DND-41 (cell line): Measurements from ENCODE around the gene PALD1.

Experiments
- ATAC-seq: fragments of 200-7000 bp; cut with Tn5 transposase; 3 replicates; pipeline ENCODE4 v1.9.1; 2021; ENCODE audit warnings: low read depth; ENCODE audit not compliant: insufficient read depth
- DNase-seq: peaks from one replicate; pipeline ENCODE4 v3.0.0-alpha.2; 2020
- H2AFZ ChIP-seq: 2 replicates; pipeline ENCODE4 v1.6.0; 2012; ENCODE audit warnings: low read depth, low read length
- H3K27ac ChIP-seq: 2 replicates; pipeline ENCODE4 v1.5.1; 2012; ENCODE audit warnings: low read length, inconsistent platforms
- H3K27me3 ChIP-seq: fragments of 200-600 bp; sonication (generic); 2 replicates; pipeline ENCODE4 v1.6.0; 2012; ENCODE audit warnings: low read length, mild to moderate bottlenecking, inconsistent platforms; ENCODE audit not compliant: insufficient read depth, poor library complexity
- H3K36me3 ChIP-seq: 2 replicates; pipeline ENCODE4 v1.5.1; 2012; ENCODE audit warnings: low read length, inconsistent platforms; ENCODE audit not compliant: insufficient read depth
- H3K4me1 ChIP-seq: 2 replicates; pipeline ENCODE4 v1.5.1; 2012; ENCODE audit warnings: mild to moderate bottlenecking, low read length; ENCODE audit not compliant: insufficient read depth
- H3K4me2 ChIP-seq: 2 replicates; pipeline ENCODE4 v1.6.0; 2012; ENCODE audit warnings: mild to moderate bottlenecking, moderate library complexity, low read length, inconsistent platforms; ENCODE audit not compliant: insufficient read depth
- H3K4me3 ChIP-seq, 2 experiments: fragments of 200-600 bp in 1 of 2; shearing (Covaris generic) in 1 of 2; 2 replicates each; pipeline ENCODE4 v1.5.1; 2012 to 2016; ENCODE audit warnings: inconsistent platforms in 2 of 2, low read length in 2 of 2, mild to moderate bottlenecking in 2 of 2, low read depth in 1 of 2, moderate library complexity in 1 of 2
- H3K79me2 ChIP-seq: 2 replicates; pipeline ENCODE4 v1.6.0; 2012; ENCODE audit warnings: low read length, inconsistent platforms; ENCODE audit not compliant: insufficient read depth
- H3K9ac ChIP-seq: 2 replicates; pipeline ENCODE4 v1.6.0; 2012; ENCODE audit warnings: low read depth, mild to moderate bottlenecking, inconsistent platforms, low read length, moderate library complexity
- H3K9me3 ChIP-seq: 2 replicates; pipeline ENCODE4 v1.5.1; 2012; ENCODE audit warnings: low read length, moderate library complexity, mild to moderate bottlenecking, inconsistent platforms; ENCODE audit not compliant: insufficient read depth, severe bottlenecking
- H4K20me1 ChIP-seq: 2 replicates; pipeline ENCODE4 v1.6.0; 2012; ENCODE audit warnings: low read length; ENCODE audit not compliant: insufficient read depth
- EZH2 ChIP-seq: IDR thresholded peaks from 3 replicates; pipeline ENCODE4 v1.6.1; 2012; ENCODE audit warnings: borderline replicate concordance, low read depth, mild to moderate bottlenecking, moderate library complexity, low read length, inconsistent platforms; ENCODE audit not compliant: severe bottlenecking
- TF ChIP-seq, protein P1 (sequence below): IDR thresholded peaks from 2 replicates; pipeline ENCODE4 v1.5.1; 2012; ENCODE audit warnings: borderline replicate concordance, low read length, moderate library complexity, mild to moderate bottlenecking; ENCODE audit not compliant: poor library complexity, severe bottlenecking; ENCODE audit errors: extremely low read depth

Gene PALD1

DNA sequence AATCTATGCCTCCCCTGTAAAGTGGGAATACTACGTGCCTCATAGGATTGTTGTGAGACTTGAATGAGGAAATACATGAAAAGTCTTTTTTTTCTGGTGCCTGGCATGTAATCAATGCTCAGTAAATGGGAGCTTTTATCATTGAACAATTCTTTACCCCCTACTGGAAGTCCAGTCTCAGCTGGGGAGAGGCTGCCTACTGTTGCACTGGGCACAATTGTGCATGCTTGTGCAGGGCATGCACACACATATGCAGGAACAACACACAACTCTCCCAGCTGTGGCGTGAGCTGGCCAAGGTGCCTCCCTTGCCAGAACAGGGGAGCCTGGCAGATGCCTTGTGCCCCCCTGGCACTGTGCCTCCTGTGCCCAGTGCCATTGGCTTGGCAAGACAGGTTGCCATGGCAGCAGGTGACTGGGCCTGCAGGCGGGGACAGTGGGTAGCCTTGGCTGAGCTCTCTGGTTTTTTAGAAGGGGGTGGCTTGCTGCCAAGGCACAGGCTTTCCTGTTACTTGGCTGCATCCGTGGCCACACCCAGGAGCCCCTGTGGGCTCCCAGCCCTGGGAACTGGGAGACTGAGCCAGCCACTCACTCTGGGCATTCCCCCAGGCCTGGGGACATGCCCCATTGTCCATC, 16.1 kb upstream of the PALD1 start:
- no peak for ATAC-seq
- no peak overlapping the region for H3K27ac ChIP-seq

DNA sequence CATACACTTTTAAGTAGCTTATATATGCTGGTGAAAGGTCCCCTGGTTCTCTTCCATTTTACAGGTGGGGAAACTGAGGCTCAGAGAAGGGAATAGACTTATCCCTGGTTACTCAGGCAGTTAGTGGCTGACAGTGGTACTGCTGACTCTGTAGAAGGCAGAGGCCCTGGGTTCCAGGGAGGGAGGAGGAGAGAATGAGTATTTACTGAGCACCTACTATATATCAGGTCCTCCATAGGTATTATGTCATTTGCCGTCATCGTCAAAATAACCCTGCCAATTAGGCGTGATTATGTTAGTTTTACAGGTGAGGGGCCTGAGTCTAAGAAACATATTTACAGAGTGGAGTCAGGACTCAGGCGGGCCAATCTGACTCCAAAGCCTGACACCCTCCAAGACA, 13.3 kb upstream of the PALD1 start:
- TF ChIP-seq, protein P1, sequence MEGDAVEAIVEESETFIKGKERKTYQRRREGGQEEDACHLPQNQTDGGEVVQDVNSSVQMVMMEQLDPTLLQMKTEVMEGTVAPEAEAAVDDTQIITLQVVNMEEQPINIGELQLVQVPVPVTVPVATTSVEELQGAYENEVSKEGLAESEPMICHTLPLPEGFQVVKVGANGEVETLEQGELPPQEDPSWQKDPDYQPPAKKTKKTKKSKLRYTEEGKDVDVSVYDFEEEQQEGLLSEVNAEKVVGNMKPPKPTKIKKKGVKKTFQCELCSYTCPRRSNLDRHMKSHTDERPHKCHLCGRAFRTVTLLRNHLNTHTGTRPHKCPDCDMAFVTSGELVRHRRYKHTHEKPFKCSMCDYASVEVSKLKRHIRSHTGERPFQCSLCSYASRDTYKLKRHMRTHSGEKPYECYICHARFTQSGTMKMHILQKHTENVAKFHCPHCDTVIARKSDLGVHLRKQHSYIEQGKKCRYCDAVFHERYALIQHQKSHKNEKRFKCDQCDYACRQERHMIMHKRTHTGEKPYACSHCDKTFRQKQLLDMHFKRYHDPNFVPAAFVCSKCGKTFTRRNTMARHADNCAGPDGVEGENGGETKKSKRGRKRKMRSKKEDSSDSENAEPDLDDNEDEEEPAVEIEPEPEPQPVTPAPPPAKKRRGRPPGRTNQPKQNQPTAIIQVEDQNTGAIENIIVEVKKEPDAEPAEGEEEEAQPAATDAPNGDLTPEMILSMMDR: no peak
- TF ChIP-seq EZH2: no peak
- no peak overlapping the region for H2AFZ ChIP-seq
- no peak overlapping the region for H3K27ac ChIP-seq
- 0 out of 2 replicates have a peak, but pooled peaks cover 3% of the 10 kb centered on the region for H4K20me1 ChIP-seq
- no peaks in the 10 kb centered on the region for H3K9me3 ChIP-seq
- no peaks in the 10 kb centered on the region for H3K79me2 ChIP-seq
- no peak for DNase-seq
- H3K9ac ChIP-seq: no peak overlapping the region
- no peaks in the 10 kb centered on the region for H3K36me3 ChIP-seq
- no peaks in the 10 kb centered on the region for H3K27me3 ChIP-seq
- H3K4me1 ChIP-seq: no peaks in the 10 kb centered on the region
- no peak for ATAC-seq
- no peak overlapping the region for H3K4me3 ChIP-seq
- H3K4me2 ChIP-seq: no peak overlapping the region

More for the DNA sequence above, 16.1 kb upstream of the PALD1 start:
- Histone ChIP-seq H3K27me3 (no peaks in the 10 kb centered on the region), H3K36me3 (no peaks in the 10 kb centered on the region), H3K4me1 (no peaks in the 10 kb centered on the region), H3K9ac (no peak overlapping the region), H3K9me3 (no peaks in the 10 kb centered on the region), H3K79me2 (no peaks in the 10 kb centered on the region), H3K4me3 (no peak overlapping the region), H3K4me2 (no peak overlapping the region), H4K20me1 (0 out of 2 replicates have a peak, but pooled peaks cover 3% of the 10 kb centered on the region), H2AFZ (no peak overlapping the region)
- no peak for TF ChIP-seq EZH2
- TF ChIP-seq, protein P1: no peak
- no peak for DNase-seq

DNA sequence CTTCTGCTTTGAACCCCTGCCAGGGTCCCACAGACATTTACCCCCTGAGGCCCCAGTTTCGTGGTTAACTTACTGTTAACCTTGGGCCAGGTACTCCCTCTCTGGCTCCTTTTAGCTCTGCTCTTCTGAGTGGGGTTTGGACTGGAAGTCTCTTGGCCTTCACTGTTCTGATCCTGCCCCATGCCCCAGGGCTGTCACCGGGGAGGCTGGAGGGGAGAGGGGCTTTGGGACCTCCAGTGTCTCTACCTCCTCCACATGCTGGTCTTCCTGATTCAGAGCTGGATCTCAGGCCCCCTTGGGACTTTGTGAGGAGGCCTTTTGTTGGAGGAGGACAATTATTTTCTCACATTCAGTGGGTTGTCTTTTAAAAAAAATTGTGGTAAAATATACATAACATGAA, 12.7 kb upstream of the PALD1 start:
- no peak for TF ChIP-seq EZH2
- Histone ChIP-seq H3K4me2 (no peak overlapping the region), H3K27me3 (no peaks in the 10 kb centered on the region), H2AFZ (no peak overlapping the region), H3K9me3 (no peaks in the 10 kb centered on the region), H3K79me2 (no peaks in the 10 kb centered on the region), H3K9ac (no peak overlapping the region), H3K27ac (no peak overlapping the region), H4K20me1 (0 out of 2 replicates have a peak, but pooled peaks cover 3% of the 10 kb centered on the region), H3K4me1 (no peaks in the 10 kb centered on the region), H3K36me3 (no peaks in the 10 kb centered on the region), H3K4me3 (no peak overlapping the region)
- DNase-seq (no peak), ATAC-seq (no peak)

DNA sequence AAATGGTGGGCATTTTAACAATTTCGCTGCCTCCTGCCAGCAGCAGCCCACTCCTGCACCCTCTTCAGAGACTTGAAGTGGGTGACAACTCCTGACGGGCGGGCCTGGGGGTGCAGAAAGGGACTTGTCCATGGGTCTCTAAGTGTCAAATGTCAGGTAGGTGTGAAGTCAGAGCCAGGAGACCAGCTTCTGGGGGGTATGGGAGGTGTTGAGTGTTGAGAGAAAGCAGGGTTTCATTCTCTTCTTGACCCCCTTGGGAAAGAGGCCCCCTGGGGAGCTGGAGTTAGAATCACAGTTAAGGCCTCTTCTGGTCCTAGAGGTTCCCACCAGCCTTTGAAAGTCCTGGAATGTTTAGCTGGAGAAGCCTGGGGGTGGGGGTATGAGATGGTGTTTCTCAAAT, 11.6 kb upstream of the PALD1 start:
- no peak overlapping the region for H3K27ac ChIP-seq
- H4K20me1 ChIP-seq: no peaks in the 10 kb centered on the region
- no peaks in the 10 kb centered on the region for H3K79me2 ChIP-seq
- no peak for TF ChIP-seq EZH2
- no peak overlapping the region for H2AFZ ChIP-seq
- no peak for ATAC-seq
- DNase-seq: no peak
- H3K4me1 ChIP-seq: no peaks in the 10 kb centered on the region
- no peak overlapping the region for H3K9ac ChIP-seq
- no peak overlapping the region for H3K4me3 ChIP-seq
- H3K4me2 ChIP-seq: no peak overlapping the region
- H3K9me3 ChIP-seq: no peaks in the 10 kb centered on the region
- no peaks in the 10 kb centered on the region for H3K27me3 ChIP-seq
- H3K36me3 ChIP-seq: no peaks in the 10 kb centered on the region
